ENCODE results near the gene CASQ1. TPM values are rescaled to one million over a fixed set of nuclear protein-coding genes. Genes with fewer than 3 reads are reported as not detected.

CASQ1 gene
- total RNA-seq, 2 donors from 2014 or later = 0.29 to 0.77 TPM

- Histone ChIP-seq H3K9me3 (ENCODE audit: control insufficient read depth, low read length) (no peaks in the 10 kb centered on the region), H3K27ac (ENCODE audit: low read depth, low read length) (no peak overlapping the region), H3K27me3 (ENCODE audit: control insufficient read depth, insufficient read depth, low read length, poor library complexity, severe bottlenecking) (no peaks in the 10 kb centered on the region), H3K4me3 (ENCODE audit: low read length) (no peak overlapping the region), H3K9ac (ENCODE audit: extremely low read depth, low read length, poor library complexity, severe bottlenecking) (no peak overlapping the region), H3K36me3 (ENCODE audit: control insufficient read depth, insufficient read depth, low read length) (no peaks in the 10 kb centered on the region), H3K4me1 (ENCODE audit: control insufficient read depth, insufficient read depth, low read length) (no peaks in the 10 kb centered on the region)
- Mint-ChIP-seq H3K27me3 (ENCODE audit: insufficient read depth) (no peaks in the 10 kb centered on the region), H3K27ac (no peak overlapping the region), H3K4me1 (peaks cover 15% of the 10 kb centered on the region), H3K9me3 (no peaks in the 10 kb centered on the region), H3K36me3 (ENCODE audit: low read depth) (no peaks in the 10 kb centered on the region), H3K4me3 (no peak overlapping the region)
- no peak for DNase-seq
- WGBS, 2 experiments (ENCODE audit: insufficient coverage in 1 of 2, insufficient read length in 1 of 2) = 87 to 100% methylated on average over 1 to 2 of the region's 2 CpGs
- TF ChIP-seq CTCF (conservative IDR thresholded peaks at IDR 0.05) = no peak
Observed at GRCh38 chr1:160162931-160163330, 27.4 kb upstream of the CASQ1 start.

- 96% methylated on average over 1 of the region's 1 CpG; no CpG with 5 or more reads in 1 of the 2 experiments for WGBS, 2 experiments (ENCODE audit: insufficient coverage in 1 of 2, insufficient read length in 1 of 2)
- Mint-ChIP-seq H3K36me3 (ENCODE audit: low read depth) (no peaks in the 10 kb centered on the region), H3K27me3 (ENCODE audit: insufficient read depth) (no peaks in the 10 kb centered on the region), H3K4me1 (peaks cover 16% of the 10 kb centered on the region), H3K9me3 (no peaks in the 10 kb centered on the region), H3K27ac (no peak overlapping the region), H3K4me3 (no peak overlapping the region)
- DNase-seq = no peak
- Histone ChIP-seq H3K9me3 (ENCODE audit: control insufficient read depth, low read length) (no peaks in the 10 kb centered on the region), H3K27me3 (ENCODE audit: control insufficient read depth, insufficient read depth, low read length, poor library complexity, severe bottlenecking) (no peaks in the 10 kb centered on the region), H3K4me1 (ENCODE audit: control insufficient read depth, insufficient read depth, low read length) (no peaks in the 10 kb centered on the region), H3K36me3 (ENCODE audit: control insufficient read depth, insufficient read depth, low read length) (no peaks in the 10 kb centered on the region), H3K27ac (ENCODE audit: low read depth, low read length) (no peak overlapping the region), H3K9ac (ENCODE audit: extremely low read depth, low read length, poor library complexity, severe bottlenecking) (no peak overlapping the region), H3K4me3 (ENCODE audit: low read length) (no peak overlapping the region)
- TF ChIP-seq CTCF (conservative IDR thresholded peaks at IDR 0.05) = peak; percentile 72
Observed at GRCh38 chr1:160163615-160164014, 26.8 kb upstream of the CASQ1 start.

- Histone ChIP-seq H3K36me3 (ENCODE audit: control insufficient read depth, insufficient read depth, low read length) (no peaks in the 10 kb centered on the region), H3K9ac (ENCODE audit: extremely low read depth, low read length, poor library complexity, severe bottlenecking) (no peak overlapping the region), H3K27me3 (ENCODE audit: control insufficient read depth, insufficient read depth, low read length, poor library complexity, severe bottlenecking) (no peaks in the 10 kb centered on the region), H3K4me1 (ENCODE audit: control insufficient read depth, insufficient read depth, low read length) (no peaks in the 10 kb centered on the region), H3K4me3 (ENCODE audit: low read length) (no peak overlapping the region), H3K9me3 (ENCODE audit: control insufficient read depth, low read length) (no peaks in the 10 kb centered on the region), H3K27ac (ENCODE audit: low read depth, low read length) (no peak overlapping the region)
- no peak overlapping the region for H3K4me3 Mint-ChIP-seq
- no peaks in the 10 kb centered on the region for H3K9me3 Mint-ChIP-seq
- no peaks in the 10 kb centered on the region for H3K27me3 Mint-ChIP-seq (ENCODE audit: insufficient read depth)
- no peaks in the 10 kb centered on the region for H3K36me3 Mint-ChIP-seq (ENCODE audit: low read depth)
- H3K27ac Mint-ChIP-seq = no peak overlapping the region
- DNase-seq = no peak
- no peak for TF ChIP-seq CTCF (conservative IDR thresholded peaks at IDR 0.05)
- WGBS, 2 experiments (ENCODE audit: insufficient coverage in 1 of 2, insufficient read length in 1 of 2) = 91 to 94% methylated on average over 7 to 10 of the region's 10 CpGs
- H3K4me1 Mint-ChIP-seq = peaks cover 21% of the 10 kb centered on the region
Observed at GRCh38 chr1:160164121-160164520, 26.3 kb upstream of the CASQ1 start.

Measured in endodermal cell (in vitro differentiated cells).